Endodermal cell (in vitro differentiated cells): ENCODE measurements around the gene PLEKHM3. TPM values are rescaled to one million over a fixed set of nuclear protein-coding genes. Genes with fewer than 3 reads are reported as not detected.

ENCODE experiments used
- DNase-seq: peaks from one replicate; pipeline ENCODE4 v3.0.0-alpha.2; 2017
- H3K27ac ChIP-seq: 2 replicates; pipeline ENCODE4 v1.5.1; 2013; ENCODE audit warnings: mild to moderate bottlenecking, low read depth, low read length, moderate library complexity
- H3K27me3 ChIP-seq: 2 replicates; pipeline ENCODE4 v1.6.1; 2013; ENCODE audit warnings: mild to moderate bottlenecking, low read length, moderate library complexity; ENCODE audit not compliant: insufficient read depth, control insufficient read depth, poor library complexity, severe bottlenecking
- H3K36me3 ChIP-seq: 2 replicates; pipeline ENCODE4 v1.7.0; 2013; ENCODE audit warnings: mild to moderate bottlenecking, low read length, moderate library complexity; ENCODE audit not compliant: control insufficient read depth, insufficient read depth
- H3K4me1 ChIP-seq: one replicate; pipeline ENCODE4 v1.7.0; 2013; ENCODE audit warnings: low read length; ENCODE audit not compliant: control insufficient read depth, insufficient read depth
- H3K4me3 ChIP-seq: 2 replicates; pipeline ENCODE4 v1.5.1; 2013; ENCODE audit warnings: mild to moderate bottlenecking, low read length, moderate library complexity
- H3K9ac ChIP-seq: 2 replicates; pipeline ENCODE4 v1.6.1; 2013; ENCODE audit warnings: mild to moderate bottlenecking, low read length, moderate library complexity; ENCODE audit not compliant: poor library complexity, severe bottlenecking; ENCODE audit errors: extremely low read depth
- H3K9me3 ChIP-seq: 2 replicates; pipeline ENCODE4 v1.6.1; 2013; ENCODE audit warnings: mild to moderate bottlenecking, low read length, moderate library complexity; ENCODE audit not compliant: control insufficient read depth
- H3K27ac Mint-ChIP-seq: 2 replicates; pipeline ENCODE4 v1.8.0; 2020; ENCODE audit warnings: mixed read lengths
- H3K27me3 Mint-ChIP-seq: 2 replicates; pipeline ENCODE4 v1.8.0; 2021; ENCODE audit warnings: mild to moderate bottlenecking, mixed read lengths; ENCODE audit not compliant: insufficient read depth
- H3K36me3 Mint-ChIP-seq: 2 replicates; pipeline ENCODE4 v1.8.0; 2020; ENCODE audit warnings: low read depth, mixed read lengths
- H3K4me1 Mint-ChIP-seq: 2 replicates; pipeline ENCODE4 v1.8.0; 2020; ENCODE audit warnings: mixed read lengths
- H3K4me3 Mint-ChIP-seq: 2 replicates; pipeline ENCODE4 v1.8.0; 2020; ENCODE audit warnings: mild to moderate bottlenecking, moderate library complexity, mixed read lengths
- H3K9me3 Mint-ChIP-seq: 2 replicates; pipeline ENCODE4 v1.8.0; 2020; ENCODE audit warnings: mild to moderate bottlenecking, mixed read lengths
- CTCF ChIP-seq: fragments of 200-600 bp; sonication (generic); conservative IDR thresholded peaks from 2 replicates; pipeline ENCODE4 v1.5.0; 2021; ENCODE audit warnings: antibody characterized with exemption, mild to moderate bottlenecking
- WGBS, 2 experiments: methylation state at CpG; one replicate each; pipeline versions ENCODE4 v1.1.5 to v1.1.7; 2013; ENCODE audit warnings: missing lambda C conversion rate in 2 of 2, mixed read lengths in 1 of 2; ENCODE audit not compliant: insufficient coverage in 1 of 2, insufficient read length in 1 of 2; 5-methylcytosine and 5-hydroxymethylcytosine counted together
- total RNA-seq, 2 donors: library from RNA; stranded (reverse); fragmentation: NEBNext Ultra II Directional in 1 of 2; extraction: Animal tissue kit (Norgen Biotek cat#: 25700) in 1 of 2; gene quantifications; 2 replicates in 1 of 2; 3 replicates in 1 of 2; pipeline ENCODE4 v1.2.1, GENCODE V29; 2021

The PLEKHM3 gene
- total RNA-seq, 2 donors from 2014 or later = 13.3 to 17.9 TPM

GRCh38 chr2:207775473-207775872 is 249.9 kb downstream of the PLEKHM3 start:
- Histone ChIP-seq H3K9me3 (no peaks in the 10 kb centered on the region), H3K36me3 (no peaks in the 10 kb centered on the region), H3K4me3 (no peak overlapping the region), H3K9ac (no peak overlapping the region), H3K27ac (no peak overlapping the region), H3K27me3 (no peaks in the 10 kb centered on the region), H3K4me1 (peaks cover 8% of the 10 kb centered on the region)
- H3K27ac Mint-ChIP-seq = peak overlapping the region; percentile 74
- peaks cover 40% of the 10 kb centered on the region for H3K4me1 Mint-ChIP-seq
- no peak for TF ChIP-seq CTCF
- WGBS, 2 experiments = 91 to 96% methylated on average over 1 to 3 of the region's 3 CpGs
- no peaks in the 10 kb centered on the region for H3K27me3 Mint-ChIP-seq
- peak; percentile 20 for DNase-seq
- H3K36me3 Mint-ChIP-seq = no peaks in the 10 kb centered on the region
- H3K9me3 Mint-ChIP-seq = no peaks in the 10 kb centered on the region
- no peak overlapping the region for H3K4me3 Mint-ChIP-seq

- H3K9ac ChIP-seq = no peak overlapping the region
- peaks cover 8% of the 10 kb centered on the region for H3K4me1 ChIP-seq
- no peaks in the 10 kb centered on the region for H3K9me3 Mint-ChIP-seq
- H3K9me3 ChIP-seq = no peaks in the 10 kb centered on the region
- H3K27me3 ChIP-seq = no peaks in the 10 kb centered on the region
- WGBS, 2 experiments = 89 to 94% methylated on average over 13 of the region's 13 CpGs
- TF ChIP-seq CTCF = no peak
- no peak overlapping the region for H3K27ac ChIP-seq
- peaks cover 14% of the 10 kb centered on the region for H3K36me3 ChIP-seq
- no peak overlapping the region for H3K4me3 Mint-ChIP-seq
- peak overlapping the region; percentile 75 for H3K27ac Mint-ChIP-seq
- peak; percentile 63 for DNase-seq
- H3K36me3 Mint-ChIP-seq = peaks cover 14% of the 10 kb centered on the region
- H3K27me3 Mint-ChIP-seq = no peaks in the 10 kb centered on the region
- peak overlapping the region; percentile 50 for H3K4me3 ChIP-seq
- peaks cover 32% of the 10 kb centered on the region for H3K4me1 Mint-ChIP-seq
Measured at GRCh38 chr2:207772844-207773205, 252.5 kb downstream of the PLEKHM3 start.

- peak; percentile 78 for DNase-seq
- Mint-ChIP-seq H3K36me3 (peaks cover 19% of the 10 kb centered on the region), H3K9me3 (no peaks in the 10 kb centered on the region), H3K27me3 (no peaks in the 10 kb centered on the region), H3K4me1 (peaks cover 32% of the 10 kb centered on the region), H3K4me3 (no peak overlapping the region), H3K27ac (peak overlapping the region; percentile 75)
- Histone ChIP-seq H3K4me3 (no peak overlapping the region), H3K27ac (peak overlapping the region; percentile 4), H3K36me3 (peaks cover 20% of the 10 kb centered on the region), H3K27me3 (no peaks in the 10 kb centered on the region), H3K4me1 (peaks cover 8% of the 10 kb centered on the region), H3K9ac (no peak overlapping the region), H3K9me3 (no peaks in the 10 kb centered on the region)
- 71 to 79% methylated on average over 6 to 13 of the region's 13 CpGs for WGBS, 2 experiments
- TF ChIP-seq CTCF = no peak
Measured at GRCh38 chr2:207772081-207772843, 253.1 kb downstream of the PLEKHM3 start.
